Measurements from ENCODE around the gene COL4A1. TPM values are rescaled to one million over a fixed set of nuclear protein-coding genes. Genes with fewer than 3 reads are reported as not detected.

COL4A1 gene
- total RNA-seq, 1 donor from 2014 or later: 756 TPM

DNA sequence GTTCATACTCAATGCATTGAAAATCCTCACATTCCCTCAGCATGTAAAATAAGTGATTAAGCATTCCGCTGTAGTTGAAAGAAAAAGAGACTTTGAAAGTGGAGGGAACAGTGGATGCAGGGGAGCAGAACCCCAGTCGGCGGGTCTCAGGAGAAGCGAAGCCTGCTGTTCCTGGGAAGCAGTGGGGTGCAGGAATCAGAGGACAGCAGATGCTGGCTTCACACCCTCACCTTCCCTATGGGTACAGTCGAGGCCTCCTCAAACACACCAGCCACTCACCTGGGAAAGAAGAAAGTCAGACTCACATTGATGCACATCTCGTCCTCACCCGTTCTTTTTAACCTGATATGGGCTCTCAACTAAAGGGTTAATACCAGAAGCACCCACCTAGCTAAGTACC, 38.3 kb upstream of the COL4A1 start:
- intact Hi-C loops (cut with DNase I): no loop called here
- H3K27ac ChIP-seq: peak overlapping the region; percentile 95 to 96
- TF ChIP-seq, protein P1, sequence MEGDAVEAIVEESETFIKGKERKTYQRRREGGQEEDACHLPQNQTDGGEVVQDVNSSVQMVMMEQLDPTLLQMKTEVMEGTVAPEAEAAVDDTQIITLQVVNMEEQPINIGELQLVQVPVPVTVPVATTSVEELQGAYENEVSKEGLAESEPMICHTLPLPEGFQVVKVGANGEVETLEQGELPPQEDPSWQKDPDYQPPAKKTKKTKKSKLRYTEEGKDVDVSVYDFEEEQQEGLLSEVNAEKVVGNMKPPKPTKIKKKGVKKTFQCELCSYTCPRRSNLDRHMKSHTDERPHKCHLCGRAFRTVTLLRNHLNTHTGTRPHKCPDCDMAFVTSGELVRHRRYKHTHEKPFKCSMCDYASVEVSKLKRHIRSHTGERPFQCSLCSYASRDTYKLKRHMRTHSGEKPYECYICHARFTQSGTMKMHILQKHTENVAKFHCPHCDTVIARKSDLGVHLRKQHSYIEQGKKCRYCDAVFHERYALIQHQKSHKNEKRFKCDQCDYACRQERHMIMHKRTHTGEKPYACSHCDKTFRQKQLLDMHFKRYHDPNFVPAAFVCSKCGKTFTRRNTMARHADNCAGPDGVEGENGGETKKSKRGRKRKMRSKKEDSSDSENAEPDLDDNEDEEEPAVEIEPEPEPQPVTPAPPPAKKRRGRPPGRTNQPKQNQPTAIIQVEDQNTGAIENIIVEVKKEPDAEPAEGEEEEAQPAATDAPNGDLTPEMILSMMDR (IDR thresholded peaks at IDR 0.05): no peak

DNA sequence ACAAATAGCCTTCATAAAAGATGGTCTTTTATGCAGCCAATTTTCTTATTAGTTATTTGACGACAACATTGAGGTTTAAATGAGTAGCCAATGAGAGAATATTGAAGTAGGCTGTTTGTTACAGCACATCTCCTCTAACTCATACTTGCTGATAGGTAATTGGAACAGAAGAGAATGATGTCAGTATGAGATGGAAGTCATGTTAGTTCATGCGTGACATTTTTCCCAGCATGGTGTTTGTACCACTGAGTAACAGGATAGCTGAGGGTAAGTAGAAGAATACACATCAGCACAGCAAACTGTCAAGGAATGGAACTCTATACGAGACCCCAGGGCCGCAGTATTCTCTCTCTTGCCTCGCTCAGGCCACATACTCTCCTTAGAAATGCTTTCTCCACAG, 37.4 kb upstream of the COL4A1 start:
- TF ChIP-seq, protein P1 (IDR thresholded peaks at IDR 0.05): no peak
- H3K9me3 ChIP-seq: no peaks in the 10 kb centered on the region
- H3K27ac ChIP-seq: peak overlapping the region; percentile 95 to 96
- H3K4me3 ChIP-seq: no peak overlapping the region
- intact Hi-C loops (cut with DNase I): no loop called here
- H3K27me3 ChIP-seq: no peaks in the 10 kb centered on the region
- peaks cover 34 to 62% of the 10 kb centered on the region in 2 donors for H3K4me1 ChIP-seq
- no peak for DNase-seq (ENCODE audit: low spot score in 2 of 2)
- peaks cover 0 to 8% of the 10 kb centered on the region in 2 donors for H3K36me3 ChIP-seq

More for the DNA sequence above, 38.3 kb upstream of the COL4A1 start:
- H3K9me3 ChIP-seq: no peaks in the 10 kb centered on the region
- peaks cover 0 to 11% of the 10 kb centered on the region in 2 donors for H3K36me3 ChIP-seq
- H3K27me3 ChIP-seq: no peaks in the 10 kb centered on the region
- H3K4me3 ChIP-seq: no peak overlapping the region
- DNase-seq (ENCODE audit: low spot score in 2 of 2): no peak
- peaks cover 24 to 53% of the 10 kb centered on the region in 2 donors for H3K4me1 ChIP-seq

DNA sequence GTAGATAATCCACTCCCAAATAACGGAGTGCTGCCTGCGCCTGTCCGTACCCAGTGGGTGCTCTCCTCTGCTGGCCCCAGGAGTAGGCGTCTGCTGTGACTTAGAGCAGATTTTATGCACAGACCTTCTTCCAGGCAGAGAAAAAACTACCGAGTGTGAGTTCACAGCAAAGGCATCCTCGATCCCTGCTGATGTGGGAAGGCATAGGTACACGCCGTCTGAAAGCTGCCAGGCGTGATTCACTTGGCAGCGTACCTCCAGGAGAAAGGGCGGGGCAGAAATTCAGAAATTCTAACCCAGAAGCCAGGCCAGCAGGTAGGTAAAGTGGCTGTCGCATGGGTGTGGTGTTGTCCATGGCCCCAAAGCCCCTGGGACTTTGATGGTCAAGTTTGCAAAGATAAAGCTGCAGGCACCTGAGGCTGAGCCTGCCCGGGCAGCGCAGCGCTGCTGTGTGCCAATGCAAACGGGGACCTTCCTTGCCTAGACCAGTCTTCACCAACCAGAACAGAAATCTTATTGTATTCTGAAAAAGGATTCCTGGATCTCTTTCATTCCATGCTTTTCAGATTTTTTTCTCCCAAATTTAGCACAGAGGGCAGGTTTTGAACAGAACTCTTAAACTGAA, 36.4 kb upstream of the COL4A1 start:
- TF ChIP-seq, protein P1 (IDR thresholded peaks at IDR 0.05): no peak
- Histone ChIP-seq H3K36me3 (peaks cover 0 to 8% of the 10 kb centered on the region in 2 donors), H3K4me3 (no peak overlapping the region), H3K27me3 (no peaks in the 10 kb centered on the region), H3K9me3 (no peaks in the 10 kb centered on the region), H3K27ac (peak overlapping the region; percentile 95 to 96), H3K4me1 (peaks cover 37 to 60% of the 10 kb centered on the region in 2 donors)
- peak in 1 of 2 donors; percentile 82 for DNase-seq (ENCODE audit: low spot score in 2 of 2)
- intact Hi-C loops (cut with DNase I): no loop called here

DNA sequence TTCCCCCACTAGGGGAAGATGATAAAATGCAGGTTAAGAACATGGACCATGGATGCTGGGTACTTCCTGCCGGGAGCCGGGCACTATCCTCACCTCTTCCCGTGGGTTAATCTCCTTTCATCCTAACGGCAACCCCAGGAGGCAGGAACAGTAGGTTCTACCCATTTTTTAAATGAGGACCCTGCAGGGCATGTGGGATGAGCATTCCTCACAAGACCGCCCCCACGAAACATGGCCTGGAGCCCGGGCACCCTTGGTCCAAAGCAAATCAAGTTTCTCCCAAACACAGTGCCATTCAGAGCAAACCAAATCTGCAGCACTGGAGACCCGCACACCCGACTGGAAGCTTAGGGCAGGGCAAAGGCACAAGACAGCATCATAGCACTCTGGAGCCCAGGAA, 35.5 kb upstream of the COL4A1 start:
- intact Hi-C loops (cut with DNase I): no loop called here
- peak overlapping the region; percentile 95 to 96 for H3K27ac ChIP-seq
- DNase-seq (ENCODE audit: low spot score in 2 of 2): peak in 1 of 2 donors; percentile 59

DNA sequence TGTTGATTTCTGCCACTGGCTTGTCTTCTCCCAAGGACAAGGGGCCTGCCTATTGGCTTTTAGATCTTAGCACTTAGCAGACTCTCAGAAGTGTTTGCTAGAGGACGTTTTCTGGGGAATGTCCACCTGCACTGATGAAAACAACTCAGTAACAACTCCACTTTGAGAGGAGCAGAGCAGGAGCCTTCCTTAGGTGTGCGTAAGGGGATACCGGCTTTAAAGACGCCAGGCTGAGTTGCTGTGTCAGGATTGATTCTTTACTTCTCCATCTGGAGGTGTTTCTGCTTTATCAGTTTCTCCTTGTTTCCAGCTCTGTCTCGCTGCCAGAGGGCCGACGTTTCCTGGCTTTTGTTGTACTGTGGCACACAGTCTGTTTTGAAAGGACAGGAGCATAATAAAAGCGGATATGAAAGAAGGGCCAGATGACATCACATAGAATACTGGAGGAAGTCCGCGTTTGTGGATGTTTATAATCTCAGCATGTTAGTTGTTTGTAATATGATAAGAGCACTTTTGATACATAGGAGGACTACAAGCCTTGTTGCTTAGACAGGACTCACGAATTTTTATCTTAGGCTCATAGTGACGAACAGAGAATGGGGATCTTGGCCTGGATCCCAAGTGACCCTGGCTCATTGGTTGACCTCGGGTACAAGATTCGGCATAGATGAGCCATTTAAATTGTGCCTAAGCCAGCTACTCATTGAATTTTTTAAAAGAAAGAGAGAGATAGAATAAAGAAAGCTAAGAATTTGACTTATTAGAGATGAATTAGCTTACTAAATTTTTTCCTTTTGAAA, 34.7 kb upstream of the COL4A1 start:
- H3K4me1 ChIP-seq: peaks cover 43 to 62% of the 10 kb centered on the region in 2 donors
- H3K27ac ChIP-seq: peak overlapping the region; percentile 95 to 96
- intact Hi-C loops (cut with DNase I): loop anchor here (1.0 to 2.0 kb wide), 4 partner anchors 35 to 91 kb away; partner anchors contain the start of genes COL4A1 and COL4A2
- TF ChIP-seq, protein P1 (IDR thresholded peaks at IDR 0.05): no peak
- no peaks in the 10 kb centered on the region for H3K27me3 ChIP-seq
- no peaks in the 10 kb centered on the region for H3K9me3 ChIP-seq
- DNase-seq (ENCODE audit: low spot score in 2 of 2): peak in 1 of 2 donors; percentile 80
- H3K4me3 ChIP-seq: peak overlapping the region in 1 of 2 donors; percentile 51
- peaks cover 0 to 8% of the 10 kb centered on the region in 2 donors for H3K36me3 ChIP-seq

More for the DNA sequence above, 35.5 kb upstream of the COL4A1 start:
- Histone ChIP-seq H3K4me3 (peak overlapping the region in 1 of 2 donors; percentile 14), H3K36me3 (peaks cover 0 to 8% of the 10 kb centered on the region in 2 donors), H3K9me3 (no peaks in the 10 kb centered on the region), H3K27me3 (no peaks in the 10 kb centered on the region), H3K4me1 (peaks cover 45 to 62% of the 10 kb centered on the region in 2 donors)
- TF ChIP-seq, protein P1 (IDR thresholded peaks at IDR 0.05): no peak

Data from ascending aorta (tissue), 2 donors.